GM12892 (cell line): ENCODE measurements around the gene ARV1.

Source experiments
- POLR2A ChIP-seq: IDR thresholded peaks from 2 replicates; pipeline ENCODE4 v1.6.1; 2011; ENCODE audit warnings: low read depth, low read length, control low read depth
- TAF1 ChIP-seq: IDR thresholded peaks from 2 replicates; pipeline ENCODE4 v1.6.1; 2011; ENCODE audit warnings: low read depth, mild to moderate bottlenecking, control low read depth, low read length, borderline replicate concordance

- TF ChIP-seq POLR2A (no peak), TAF1 (no peak)
Measured at GRCh38 chr1:231016966-231017365, 38.1 kb downstream of the ARV1 start.
